Activated CD8-positive, alpha-beta memory T cell treated with anti-CD3 and anti-CD28 coated beads for 24 hours (primary cell): ENCODE measurements around the gene OR6B2.
"Not testable (repeated sequence)": the region's sequence is repeated elsewhere in the genome, so short reads cannot be mapped to it uniquely, and the experiment has no call there.

Experiments used
- DNase-seq: peaks from one replicate; pipeline ENCODE4 v3.0.0-alpha.2; 2020

OR6B2 gene

DNA sequence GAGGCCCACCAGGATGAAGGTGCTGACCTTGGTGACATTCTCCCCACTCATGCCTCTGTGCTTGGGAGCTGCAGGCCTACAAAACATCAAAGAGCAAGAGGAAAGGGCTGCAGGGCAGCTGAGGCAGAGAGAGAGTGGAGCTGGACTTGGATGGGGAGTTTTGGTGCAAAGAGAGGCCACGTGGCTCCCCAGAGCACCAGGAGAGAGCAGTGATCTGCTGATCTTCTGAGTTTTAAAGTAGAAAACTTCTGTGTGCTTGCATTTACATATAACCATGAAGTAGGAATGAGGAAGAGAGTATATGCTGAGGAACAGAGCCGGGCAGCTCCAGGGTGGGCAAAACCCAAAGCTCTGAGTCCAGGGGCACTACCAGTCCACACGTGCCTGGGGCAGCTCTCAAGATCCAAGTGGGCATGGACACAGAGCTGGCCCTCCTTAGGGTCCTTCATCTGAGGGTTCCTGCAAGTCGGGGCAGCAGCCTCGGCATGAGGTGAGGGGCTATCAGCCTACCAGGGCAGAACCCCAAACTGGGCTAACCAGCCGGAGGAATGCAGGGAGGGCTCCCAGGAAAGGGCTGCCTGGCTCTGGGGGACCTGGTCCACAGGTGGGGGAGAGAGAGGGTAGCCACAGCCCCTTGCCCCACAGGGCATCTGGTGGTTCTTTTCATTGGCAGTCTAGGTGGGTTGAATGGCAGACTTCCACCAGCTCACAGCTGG, at the start of gene OR6B2:
Gene OR6B2, minus strand, starts transcription at position 51 of the 716 bp plus-strand sequence. Its CDS starts 0 bp downstream, at position 51.
- DNase-seq = no peak

DNA sequence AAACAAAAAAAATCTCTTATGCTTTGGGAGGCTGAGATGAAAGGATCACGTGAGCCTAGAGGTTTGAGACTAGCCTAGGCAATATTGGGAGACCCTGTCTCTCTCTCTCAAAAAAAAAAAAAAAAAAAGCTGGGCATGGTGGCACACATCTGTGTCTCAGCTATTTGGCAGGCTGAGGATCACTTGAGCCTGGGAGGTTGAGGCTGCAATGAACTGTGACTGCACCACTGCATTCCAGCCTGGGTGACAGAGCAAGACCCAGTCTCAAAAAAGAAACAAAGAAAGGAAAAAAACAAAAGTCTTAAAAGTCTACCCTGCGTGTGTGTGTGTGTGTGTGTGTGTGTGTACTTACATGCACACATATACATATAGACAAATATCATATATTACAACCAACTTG, 48.4 kb upstream of the OR6B2 start:
- no peak for DNase-seq

DNA sequence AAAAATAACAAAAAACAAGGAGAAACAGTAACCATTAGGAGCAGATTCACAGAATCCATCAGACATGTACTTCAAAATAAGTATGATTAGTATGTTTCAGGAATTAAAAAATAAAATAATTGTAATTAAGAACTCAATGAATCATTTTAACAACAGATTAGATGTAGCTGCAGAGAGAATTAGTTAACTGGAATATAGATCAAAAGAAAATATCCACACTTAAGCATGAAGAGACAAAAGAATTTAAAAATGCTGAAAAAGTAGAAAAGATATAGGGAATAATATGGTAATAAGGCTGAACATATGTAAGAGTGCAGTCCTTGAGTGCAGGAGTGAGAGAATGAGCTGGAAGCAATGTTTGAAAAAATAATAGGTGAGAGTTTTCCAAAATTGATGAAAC, 47.2 kb upstream of the OR6B2 start:
- no peak for DNase-seq

GRCh38 chr2:240074545-240074944, 44.3 kb upstream of the OR6B2 start:
- DNase-seq = no peak

DNA sequence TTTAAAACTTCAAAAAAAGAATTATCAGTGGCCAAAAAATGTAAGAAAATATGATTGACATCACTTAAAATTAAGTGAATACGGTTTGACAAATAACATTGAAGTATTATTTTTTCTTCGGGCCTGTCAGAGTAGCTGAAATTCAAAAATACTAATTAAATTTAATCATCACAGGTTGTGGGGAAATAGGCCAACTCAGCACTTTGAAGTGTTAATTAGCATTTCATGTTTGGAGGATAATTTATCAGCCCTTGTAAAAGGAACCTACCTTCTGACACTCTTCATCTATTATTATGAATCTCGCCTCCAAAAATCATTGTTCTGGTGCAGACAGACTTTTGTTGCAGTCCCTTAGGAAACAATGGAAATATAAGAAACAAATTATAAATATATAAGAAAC, 40.7 kb upstream of the OR6B2 start:
- DNase-seq = no peak

- no peak for DNase-seq
These were observed 39.6 kb upstream of the OR6B2 start for GRCh38 chr2:240069829-240070228.

DNA sequence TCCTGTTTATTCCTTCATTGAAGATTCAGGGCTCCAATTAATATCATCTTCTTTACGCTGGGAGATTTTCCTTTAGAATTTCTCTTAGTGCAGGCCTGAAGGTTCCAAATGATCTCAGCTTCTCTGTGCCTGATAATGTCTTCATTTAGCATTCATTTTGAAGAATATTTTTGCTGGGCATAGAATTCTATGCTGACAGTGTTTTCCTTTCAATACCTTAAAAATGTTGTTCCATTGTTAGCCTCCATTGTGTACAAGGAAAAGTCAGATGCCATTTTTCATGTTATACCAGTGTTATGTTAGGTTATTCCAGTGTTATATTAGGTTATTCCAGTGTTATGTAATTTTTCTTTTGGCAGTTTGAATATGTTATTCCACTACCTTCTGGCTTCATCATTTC, 38.0 kb upstream of the OR6B2 start:
- DNase-seq = no peak

- DNase-seq = no peak
These were observed 36.3 kb upstream of the OR6B2 start for GRCh38 chr2:240066489-240066888.

DNA sequence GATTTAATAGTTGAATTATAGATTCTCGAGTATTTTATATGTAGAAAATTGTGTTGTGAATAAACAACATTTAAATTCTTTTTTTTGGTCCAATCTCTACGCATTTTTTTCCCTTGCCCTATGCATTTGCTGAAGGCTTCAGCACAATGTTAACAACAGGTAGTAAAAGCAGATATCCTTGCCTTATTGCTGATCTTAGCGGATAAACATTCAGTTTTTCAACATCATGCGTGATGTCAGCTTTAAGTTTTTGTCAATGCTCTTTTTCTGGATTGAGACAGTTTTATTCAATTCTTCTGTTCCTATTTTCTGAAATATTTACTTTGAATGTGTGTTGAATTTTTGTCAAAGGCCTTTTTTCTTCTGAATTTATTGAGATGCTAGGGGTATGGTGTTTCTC, 34.7 kb upstream of the OR6B2 start:
- DNase-seq = no peak

- DNase-seq = no peak
These were observed 30.9 kb upstream of the OR6B2 start for GRCh38 chr2:240060977-240061591.

GRCh38 chr2:240056678-240057077, 26.4 kb upstream of the OR6B2 start:
- no peak for DNase-seq

DNA sequence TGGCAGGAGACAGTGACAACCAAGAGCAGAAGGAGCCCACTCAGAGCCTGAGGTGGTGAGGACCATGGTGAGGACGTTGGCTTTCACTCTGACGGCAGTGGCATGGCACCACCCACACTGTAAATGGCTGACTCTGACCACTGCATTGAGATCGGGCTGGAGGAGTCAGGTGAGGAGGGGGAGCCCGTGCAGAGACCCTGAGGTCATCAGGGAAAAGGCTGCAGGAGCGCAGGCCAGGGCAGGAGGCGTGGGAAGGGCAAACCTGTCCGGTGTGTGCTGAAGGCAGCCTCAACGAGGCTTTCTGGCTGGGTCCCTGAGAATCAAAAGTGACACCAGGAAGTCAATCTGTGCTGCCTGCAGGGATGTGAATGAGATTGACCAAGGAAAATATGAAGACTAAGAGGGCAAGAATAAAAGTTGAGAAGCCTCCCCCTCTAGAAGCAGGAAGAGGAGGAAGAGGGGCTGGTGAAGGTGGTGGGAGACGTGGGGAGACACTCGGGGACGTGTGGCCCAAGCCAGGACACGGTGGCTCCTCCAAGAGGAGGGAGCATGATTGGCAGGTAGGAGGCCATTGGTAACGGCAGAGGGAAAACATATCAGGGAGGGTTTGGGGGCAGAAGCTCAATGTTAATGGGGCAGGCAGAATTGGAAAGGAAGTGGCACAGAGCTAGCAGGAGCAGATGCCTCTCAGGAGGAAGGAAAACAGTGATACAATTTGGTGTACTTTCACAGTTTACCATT, 25.1 kb upstream of the OR6B2 start:
- DNase-seq = no peak

DNA sequence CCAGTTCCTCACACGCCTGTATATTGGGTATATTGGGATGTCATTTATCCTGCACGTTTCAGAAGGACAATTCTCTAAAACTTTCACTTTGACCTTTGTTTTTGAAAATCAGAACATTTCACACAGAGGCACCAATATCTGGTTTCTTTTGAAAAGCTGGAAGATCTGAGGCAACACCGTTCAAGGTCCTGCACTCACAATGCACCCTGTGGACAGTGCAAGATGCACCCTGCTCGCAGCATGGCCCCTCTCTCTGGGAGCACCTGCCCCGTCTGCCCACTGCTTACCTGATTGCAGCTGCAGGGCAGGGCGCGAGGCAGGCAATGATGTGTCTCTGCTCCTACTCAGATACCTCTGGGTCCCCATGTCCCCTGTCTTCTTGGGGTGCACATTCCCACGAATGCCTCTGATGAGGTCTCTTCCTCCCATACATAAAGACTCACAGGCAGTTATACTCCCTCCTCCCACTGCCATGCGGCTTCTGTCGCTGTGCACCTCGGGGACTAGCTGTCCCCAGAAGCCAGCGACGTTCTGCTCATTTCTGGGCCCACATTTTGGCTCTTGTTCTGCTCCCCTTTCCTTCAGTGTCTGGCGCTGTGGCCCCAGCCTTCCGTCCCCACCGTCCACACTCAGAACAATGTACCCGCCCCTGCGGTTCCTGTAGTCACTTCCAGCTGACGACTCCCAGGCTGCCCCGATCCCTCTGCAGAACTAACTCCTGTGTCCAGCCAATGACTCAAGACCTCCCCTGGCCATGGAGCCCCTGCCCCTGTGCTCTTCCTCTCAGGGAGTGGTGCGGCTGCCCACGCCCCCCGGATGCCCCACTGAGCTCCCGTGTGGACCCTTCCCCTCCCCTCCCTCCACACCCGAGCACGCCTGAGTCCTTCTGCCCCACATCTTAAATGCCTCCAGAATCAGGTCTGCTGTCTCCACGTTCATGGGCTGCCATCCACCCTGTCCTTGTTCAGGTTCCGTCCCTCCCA, 23.2 kb upstream of the OR6B2 start, which contains the start of gene OR6B3:
Gene OR6B3, minus strand, starts transcription at position 349 of the 983 bp plus-strand sequence.
- no peak for DNase-seq

- DNase-seq = no peak
These were observed 22.3 kb upstream of the OR6B2 start for GRCh38 chr2:240052524-240052923.

DNA sequence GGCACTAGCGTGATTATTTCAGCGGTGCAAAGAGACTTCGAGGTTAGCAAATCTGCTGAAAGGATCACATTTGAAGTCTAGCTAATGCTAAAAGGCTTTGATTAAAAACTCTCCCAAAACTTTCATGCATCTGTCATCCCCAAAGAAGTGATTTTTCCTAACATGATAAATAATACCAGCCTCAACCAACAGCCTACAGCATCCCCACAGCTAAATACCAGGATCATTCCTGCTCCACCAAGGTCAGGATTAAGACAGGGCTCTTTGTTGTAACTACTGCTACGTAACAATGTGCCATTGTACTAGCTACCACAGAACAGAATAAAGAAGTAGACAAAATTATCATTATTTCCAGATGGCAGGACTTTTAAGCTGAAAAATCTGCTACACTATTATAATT, 21.5 kb upstream of the OR6B2 start:
- no peak for DNase-seq

- DNase-seq = no peak
These were observed 20.0 kb upstream of the OR6B2 start for GRCh38 chr2:240050278-240050677.

DNA sequence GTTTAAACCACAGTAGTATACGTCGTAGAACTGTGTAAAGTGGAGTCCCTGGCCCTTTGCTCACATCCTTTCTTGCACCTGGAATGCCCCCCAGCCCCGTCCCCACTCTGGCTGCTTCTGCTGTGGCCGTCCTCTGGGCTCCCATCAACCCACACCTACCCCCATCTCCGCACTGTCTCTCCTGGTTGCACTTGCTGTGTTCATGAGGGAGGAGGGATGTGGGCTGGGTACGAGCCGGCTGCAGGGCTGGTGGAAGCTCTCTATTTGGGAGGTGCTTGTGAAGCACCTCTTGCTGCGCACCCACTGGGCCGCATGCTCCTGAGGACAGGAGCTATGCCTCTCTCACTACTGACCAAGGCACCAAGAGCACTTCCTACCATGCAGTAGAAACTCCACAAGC, 18.0 kb upstream of the OR6B2 start:
- DNase-seq = no peak

DNA sequence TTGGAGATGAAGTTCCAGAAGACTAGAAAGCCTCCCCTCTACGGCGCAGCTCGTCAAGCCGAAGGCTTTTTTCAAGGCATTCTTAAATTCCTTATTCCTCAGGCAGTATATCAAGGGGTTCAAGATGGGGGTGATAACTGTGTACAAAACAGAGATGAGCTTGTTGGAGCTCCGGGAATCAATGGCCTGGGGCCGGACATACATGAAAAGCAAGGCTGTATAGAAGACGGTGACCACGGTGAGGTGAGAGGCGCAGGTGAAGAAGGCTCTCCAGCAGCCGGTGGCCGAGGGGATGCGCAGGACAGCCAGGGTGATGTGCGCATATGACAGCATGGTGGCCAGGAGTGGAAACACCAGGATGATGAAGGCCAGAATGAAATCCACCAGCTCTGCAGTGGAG, 14.9 kb upstream of the OR6B2 start:
- no peak for DNase-seq

GRCh38 chr2:240044096-240044495, 13.9 kb upstream of the OR6B2 start:
- not testable (repeated sequence) for DNase-seq

DNA sequence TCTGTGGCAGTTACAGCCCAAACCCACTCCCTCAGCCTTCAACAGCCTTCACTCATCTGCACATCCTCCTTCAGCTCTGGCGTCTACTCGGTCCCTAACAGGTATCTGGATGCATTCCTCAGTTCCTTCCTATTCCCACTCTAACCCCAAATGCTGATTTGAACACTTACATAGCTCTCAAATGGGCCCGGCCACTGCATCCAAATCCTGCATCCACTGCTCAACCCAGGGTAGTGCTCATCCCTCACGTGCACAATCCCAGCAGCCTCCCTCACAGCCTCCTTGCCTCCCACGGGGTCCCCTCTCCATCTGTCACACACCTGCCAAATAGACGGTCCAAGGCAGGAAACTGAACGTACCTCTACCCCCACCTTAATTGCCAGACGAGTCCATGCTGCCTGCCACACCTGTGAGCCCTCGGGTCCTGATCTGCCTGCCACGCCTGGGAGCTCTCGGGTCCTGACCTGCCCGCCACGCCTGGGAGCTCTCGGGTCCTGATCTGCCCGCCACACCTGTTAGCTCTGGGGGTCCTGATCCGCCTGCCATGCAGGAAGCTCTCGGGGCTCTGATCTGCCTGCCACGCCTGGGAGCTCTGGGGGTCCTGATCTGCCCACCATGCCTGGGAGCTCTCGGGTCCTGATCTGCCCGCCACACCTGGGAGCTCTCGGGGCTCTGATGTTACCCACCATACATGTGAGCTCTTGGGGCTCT, 13.2 kb upstream of the OR6B2 start:
- DNase-seq = no peak

GRCh38 chr2:240042740-240043139, 12.5 kb upstream of the OR6B2 start:
- no peak for DNase-seq

GRCh38 chr2:240041363-240041762, 11.1 kb upstream of the OR6B2 start:
- no peak for DNase-seq
